NCI-H2081 (cell line): ENCODE measurements around the gene SH3BP5L.
A peak's percentile ranks its signal among the peaks of the same experiment; 100 is the strongest.
"Not testable (repeated sequence)": the region's sequence is repeated elsewhere in the genome, so short reads cannot be mapped to it uniquely, and the experiment has no call there.

ENCODE experiments used
- DNase-seq, 2 experiments: peaks; one replicate each; lab custom pipeline; 2025; lab: John Stamatoyannopoulos, UW

Gene SH3BP5L

GRCh38 chr1:248850536-248851251 lies 25.0 kb upstream of the SH3BP5L start:
- DNase-seq, result no peak

DNA sequence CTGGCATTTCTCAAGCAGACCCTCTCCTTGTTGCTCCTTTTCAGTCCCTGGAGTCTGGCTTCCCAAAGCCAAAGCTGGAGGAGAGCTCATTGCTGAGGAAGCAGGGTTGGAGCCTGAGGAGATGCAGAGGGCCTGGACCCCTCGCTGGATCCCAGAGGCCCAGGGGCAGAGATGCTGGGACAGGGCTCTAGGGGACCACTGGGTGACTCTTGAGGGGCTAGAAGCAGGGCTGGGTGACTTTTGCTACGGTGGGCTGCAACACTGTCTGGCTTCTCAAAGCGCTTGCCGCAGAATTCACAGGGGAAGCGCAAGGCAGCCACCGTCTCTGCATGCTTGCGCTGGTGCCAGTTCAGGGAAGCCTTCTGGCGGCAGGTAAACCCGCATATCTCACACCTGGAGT lies 24.4 kb upstream of the SH3BP5L start:
- no peak for DNase-seq

DNA sequence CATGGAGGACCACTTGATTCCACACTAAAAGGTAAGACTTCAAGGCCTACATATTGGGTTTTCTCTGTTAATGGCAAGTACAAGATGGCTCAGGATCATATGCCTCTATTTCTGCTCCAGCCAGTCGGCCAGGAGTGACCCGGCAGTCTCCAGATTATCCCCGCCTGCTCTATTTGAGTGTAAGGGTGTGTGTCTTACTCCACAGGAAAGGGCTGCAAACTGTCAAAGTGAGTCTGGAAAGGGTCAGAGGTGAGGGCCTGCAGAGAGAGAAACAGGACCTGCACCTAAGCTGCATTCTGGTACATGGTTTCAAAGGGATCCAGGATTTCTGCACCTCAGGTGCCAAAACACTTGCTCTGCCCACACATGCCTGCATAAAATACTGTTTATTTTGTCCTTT lies 23.9 kb upstream of the SH3BP5L start:
- no peak for DNase-seq

- no peak for DNase-seq
Measured at GRCh38 chr1:248849152-248849551, 23.4 kb upstream of the SH3BP5L start.

DNA sequence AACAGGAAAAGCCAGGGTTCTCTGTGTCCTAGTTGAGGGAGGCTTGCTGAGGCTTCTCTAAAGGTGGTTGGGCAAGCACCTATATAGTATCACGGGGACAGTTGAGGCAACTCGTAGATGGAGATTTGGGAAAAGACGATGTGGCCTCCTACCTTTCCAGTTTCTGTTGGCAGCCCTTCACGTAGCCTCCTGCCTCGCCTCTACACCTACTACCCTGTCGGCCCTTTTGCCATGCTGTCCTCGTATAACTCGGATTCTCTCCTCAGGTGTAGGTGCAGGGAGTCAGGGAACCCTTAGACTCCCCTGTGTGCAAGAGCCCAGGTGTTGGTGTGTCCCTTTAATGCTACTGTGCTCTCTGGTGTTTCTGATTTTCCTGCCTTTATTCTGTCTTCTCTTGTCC lies 22.9 kb upstream of the SH3BP5L start:
- DNase-seq, result no peak

- no peak for DNase-seq
Measured at GRCh38 chr1:248847956-248848561, 22.3 kb upstream of the SH3BP5L start.

DNA sequence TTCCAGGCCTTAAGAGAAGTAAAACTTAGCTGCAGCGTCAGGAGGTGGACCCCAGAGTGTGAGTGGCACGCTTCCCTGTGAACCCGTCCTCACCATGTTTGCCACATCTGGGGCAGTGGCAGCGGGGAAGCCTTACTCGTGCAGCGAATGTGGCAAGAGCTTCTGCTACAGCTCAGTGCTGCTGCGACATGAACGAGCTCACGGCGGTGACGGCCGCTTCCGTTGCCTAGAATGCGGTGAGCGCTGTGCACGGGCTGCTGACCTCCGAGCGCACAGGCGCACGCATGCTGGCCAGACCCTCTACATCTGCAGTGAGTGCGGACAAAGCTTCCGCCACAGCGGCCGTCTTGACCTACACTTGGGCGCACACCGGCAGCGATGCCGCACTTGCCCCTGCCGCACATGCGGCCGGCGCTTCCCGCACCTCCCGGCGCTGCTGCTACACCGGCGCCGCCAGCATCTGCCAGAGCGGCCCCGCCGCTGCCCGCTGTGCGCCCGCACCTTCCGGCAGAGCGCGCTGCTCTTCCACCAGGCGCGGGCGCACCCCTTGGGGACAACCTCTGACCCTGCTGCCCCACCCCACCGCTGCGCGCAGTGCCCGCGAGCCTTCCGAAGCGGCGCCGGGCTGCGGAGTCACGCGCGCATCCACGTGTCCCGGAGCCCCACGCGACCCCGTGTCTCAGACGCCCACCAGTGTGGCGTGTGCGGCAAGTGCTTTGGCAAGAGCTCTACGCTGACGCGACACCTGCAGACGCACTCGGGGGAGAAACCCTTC lies 21.7 kb upstream of the SH3BP5L start:
- no peak for DNase-seq

DNA sequence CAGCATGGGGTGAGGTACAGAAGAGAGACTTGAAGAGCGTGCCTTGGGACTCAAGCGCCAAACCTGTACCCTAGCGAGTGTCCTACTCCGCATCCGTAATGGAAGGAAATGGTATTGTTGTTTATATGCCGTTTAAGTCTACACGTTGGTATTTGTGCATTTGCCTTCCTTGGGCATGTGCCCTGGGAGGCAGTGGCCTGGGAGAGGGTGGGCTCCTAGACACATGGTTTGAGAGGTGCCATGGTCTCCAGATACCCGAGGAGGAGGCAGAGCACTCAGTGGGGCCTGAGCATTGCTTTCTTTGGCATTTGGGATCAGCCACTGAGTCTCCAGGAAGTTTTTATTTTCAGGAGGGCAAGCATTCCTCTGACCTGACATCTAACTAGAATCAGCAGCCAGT lies 18.8 kb upstream of the SH3BP5L start:
- no peak for DNase-seq

GRCh38 chr1:248843687-248844086 lies 18.0 kb upstream of the SH3BP5L start:
- DNase-seq, result no peak

DNA sequence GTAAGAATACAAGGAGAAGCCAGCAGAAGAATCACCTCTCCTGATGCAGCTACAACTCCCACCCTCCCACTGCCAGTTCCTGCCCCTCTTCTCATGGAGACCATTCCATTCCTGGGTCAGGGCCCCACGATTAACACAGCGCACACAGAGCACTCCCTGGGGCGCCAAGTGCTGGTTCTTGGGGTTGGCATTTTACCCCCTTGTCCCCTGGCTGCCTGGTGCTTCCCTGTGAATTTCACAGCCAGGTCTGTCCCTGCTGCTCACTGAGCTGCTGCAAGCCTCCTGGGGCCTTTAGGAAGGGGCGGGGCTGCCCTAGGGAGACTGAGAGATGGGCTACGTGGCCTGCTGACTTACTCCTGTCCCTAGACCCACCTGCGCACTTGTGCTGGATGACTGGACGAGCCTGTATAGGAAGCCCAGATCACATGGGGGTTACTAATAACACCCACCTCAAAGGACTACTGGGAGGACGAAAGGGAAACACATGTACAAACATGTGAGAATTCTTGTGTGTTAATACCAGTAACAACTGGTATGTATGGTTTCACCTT lies 17.1 kb upstream of the SH3BP5L start:
- DNase-seq, result no peak

DNA sequence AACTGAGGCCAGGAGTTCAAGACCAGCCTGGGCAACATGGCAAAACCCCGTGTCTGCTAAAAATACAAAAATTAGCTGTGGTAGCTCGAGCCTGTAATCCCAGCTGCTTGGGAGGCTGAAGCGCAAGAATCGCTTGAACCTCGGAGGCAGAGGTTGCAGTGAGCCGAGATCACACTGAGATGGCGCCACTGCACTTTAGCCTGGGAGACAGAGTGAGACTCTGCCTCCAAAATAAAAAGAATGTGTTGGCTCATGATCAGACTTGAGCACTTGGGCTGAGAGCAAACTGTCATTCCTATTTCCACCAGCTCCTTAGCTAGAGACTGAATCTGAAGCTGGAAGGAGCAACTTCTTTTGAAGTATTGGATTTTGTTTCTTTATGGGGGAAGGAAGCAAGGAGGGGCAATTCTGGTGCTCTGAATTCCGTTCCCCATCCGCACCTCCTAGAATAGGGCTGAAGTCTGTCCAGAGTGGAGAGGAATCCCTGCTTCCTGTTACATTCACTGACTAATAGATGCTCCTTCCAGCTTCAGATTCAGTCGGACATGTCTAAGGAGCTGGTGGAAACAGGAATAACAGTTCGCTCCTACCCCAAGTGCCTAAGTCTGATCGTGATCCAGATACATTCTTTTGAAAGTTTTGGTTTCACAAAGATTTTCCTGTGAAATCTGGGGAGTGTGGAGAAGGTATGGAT lies 16.1 kb upstream of the SH3BP5L start:
- peak; percentile 29 to 52 for DNase-seq

DNA sequence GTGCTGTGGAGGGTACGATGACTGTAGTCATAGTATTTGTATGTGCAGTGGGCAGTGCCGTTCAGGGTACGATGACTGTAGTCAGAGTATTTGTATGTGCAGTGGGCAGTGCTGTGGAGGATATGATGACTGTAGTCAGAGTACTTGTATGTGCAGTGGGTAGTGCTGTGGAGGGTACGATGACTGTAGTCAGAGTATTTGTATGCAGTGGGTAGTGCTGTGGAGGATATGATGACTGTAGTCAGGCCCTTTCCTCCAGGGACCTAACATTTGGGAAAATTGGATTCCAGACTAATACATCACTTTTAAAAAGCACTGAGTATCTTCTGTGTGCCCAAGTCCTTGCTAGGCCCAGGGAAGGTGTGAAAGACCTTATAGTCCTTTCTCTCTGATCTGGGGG lies 15.2 kb upstream of the SH3BP5L start:
- DNase-seq, result no peak

DNA sequence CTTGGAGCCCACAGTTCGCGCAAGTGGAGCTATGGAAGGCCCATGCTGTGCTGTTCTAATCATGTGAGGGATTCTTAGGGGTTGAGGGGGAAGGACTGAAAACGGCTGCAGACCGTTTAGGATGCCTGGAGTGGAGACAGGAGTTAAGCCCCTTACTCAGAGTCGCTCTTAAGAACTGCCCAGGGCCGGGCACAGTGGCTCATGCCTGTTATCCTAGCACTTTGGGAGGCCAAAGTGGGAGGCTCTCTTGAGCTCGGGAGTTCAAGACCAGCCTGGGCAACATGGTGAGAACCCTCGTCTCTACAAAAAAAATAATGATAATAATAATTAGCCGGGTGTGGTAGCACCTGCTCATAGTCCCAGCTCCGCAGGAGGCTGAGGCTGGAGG lies 13.4 kb upstream of the SH3BP5L start:
- DNase-seq, result no peak

DNA sequence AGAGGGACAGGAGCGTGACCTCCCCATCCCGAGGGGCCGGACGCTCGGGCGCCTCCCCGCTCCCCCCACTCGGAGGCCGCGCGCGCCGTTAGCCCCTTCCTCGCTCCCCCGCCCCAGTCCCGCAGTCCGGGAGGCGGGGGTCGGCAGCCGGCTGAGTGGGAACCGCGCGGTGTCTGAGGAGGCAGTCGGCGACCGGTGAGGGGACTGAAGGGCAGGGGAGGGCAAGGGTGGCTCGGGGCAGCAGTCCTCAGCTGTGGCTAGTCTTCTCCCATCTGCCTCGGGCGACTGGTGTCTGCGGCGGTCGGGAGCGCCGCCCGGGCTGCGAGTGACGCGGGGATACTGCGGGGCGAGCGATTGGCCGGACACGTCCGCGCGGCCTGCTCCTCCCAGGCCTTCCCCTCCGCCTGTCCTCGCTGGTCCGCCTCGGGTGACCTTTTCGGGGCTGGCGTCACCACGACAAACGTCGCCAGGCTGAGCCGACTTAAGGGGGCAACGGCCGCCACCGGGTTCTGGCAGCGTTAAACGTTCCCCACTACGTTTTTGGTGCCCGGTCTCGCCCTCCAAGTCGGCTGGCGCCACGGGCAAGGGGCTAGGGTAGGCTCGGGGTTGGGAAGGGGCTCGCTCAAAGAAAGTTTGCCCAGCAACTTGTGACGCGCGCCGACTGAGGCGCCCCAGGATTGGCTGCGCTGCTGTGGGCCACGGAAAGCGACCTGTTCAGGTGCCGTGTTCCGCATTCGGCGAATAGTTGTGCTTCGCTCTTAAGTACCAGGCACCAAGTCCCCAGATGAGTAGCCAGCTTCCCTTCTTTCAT lies 12.8 kb upstream of the SH3BP5L start:
- peak; percentile 88 to 90 for DNase-seq

DNA sequence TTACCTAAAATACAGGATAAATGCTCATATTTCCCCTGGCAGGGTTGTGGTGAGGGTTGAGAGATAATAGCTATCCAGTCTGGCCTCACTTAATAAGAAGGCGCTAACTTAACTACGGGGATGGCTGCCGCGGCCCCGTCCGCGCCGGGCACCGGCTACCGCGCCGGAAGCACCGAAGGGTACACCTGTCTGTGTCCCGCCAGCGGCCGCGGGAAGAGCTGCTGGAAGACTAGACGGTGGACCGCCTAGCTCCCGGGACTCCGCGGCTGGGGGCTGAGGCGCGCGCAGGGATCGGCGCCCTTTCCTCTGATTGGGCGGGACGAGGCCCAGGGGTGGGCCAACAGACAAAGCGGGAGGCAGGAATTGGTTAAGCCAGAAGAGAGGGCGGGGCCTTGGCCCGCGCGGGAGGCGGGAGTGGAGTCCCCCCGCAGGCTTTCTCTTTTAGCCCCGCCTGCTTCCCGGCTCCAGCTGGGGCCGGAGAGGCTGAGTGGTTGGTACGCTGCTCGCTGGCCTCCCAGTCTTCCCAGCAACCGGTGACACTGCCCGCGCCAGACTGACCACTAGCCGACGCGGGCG lies 12.2 kb upstream of the SH3BP5L start, which contains the start of gene ZNF672:
TSS of gene ZNF672 (plus strand) at position 444 of the 576 bp plus-strand sequence. CDS start 9,051 bp downstream, outside the sequence.
- peak; percentile 99 for DNase-seq

DNA sequence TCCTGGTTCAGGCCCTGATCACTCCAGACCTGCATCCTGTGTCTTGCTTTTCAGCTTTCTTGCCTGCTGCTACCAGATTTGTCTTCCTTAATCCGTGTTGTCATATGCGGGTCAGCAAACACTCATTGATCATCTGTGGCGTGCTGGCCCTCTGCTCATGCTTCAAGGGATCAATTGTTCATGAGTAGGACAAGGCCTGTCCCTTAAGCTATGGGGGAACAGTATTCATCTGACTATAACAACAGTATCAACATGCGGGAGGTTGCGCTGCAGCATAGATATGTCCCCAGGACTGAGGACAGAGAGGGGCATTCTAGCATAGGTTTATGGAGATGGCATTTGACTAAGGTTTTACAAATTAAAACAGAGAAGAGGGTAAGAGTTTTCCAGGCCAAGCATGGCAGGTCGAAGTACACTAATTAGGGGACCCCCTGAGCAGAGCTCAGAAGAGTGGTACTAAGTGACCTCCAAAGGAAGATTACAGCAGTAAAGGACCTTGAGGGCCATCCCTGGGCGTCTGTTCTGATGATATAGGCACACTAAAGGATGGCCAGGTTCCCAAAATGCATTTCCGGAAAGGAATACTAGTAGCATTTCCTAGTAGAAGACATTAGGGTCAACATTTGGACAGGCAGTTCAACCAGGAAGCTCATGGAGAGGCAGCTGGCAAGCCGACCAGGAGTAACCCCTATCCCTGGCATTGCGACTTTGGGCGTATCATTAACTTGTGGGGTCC lies 11.5 kb upstream of the SH3BP5L start:
- peak in 1 of 2 experiments; percentile 52 for DNase-seq

DNA sequence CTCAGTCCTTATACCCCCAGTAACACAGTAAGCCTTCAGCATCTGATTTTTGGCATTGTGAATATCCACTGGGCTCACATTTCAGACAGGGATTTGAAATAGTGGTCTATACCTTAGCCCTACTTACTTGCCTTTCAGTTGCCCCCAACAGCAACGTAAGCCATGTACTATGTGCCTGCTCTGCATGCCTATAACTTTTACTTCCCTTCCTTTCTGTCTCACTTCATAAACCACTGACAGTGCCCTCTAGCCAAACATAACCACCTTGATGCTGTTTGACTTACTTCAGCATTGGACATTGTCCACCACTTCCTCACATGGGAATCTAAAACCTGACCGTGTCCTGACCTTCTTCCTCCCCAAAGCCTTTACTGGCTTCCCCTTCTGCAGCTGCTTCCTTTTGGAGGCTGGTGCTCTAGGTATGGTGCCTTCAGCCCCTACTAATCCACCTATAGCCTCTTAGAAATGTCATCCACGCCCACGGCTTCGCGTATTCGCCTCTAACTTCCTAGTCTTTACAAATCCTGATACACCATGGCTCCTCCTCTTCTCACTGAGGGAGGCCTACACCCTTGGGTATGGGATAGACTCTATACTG lies 8.7 kb upstream of the SH3BP5L start:
- no peak for DNase-seq

- no peak for DNase-seq
Measured at GRCh38 chr1:248831842-248832241, 6.1 kb upstream of the SH3BP5L start.

- DNase-seq, result not testable (repeated sequence)
Measured at GRCh38 chr1:248830718-248831017, 5.0 kb upstream of the SH3BP5L start.

GRCh38 chr1:248828845-248829244 lies 3.1 kb upstream of the SH3BP5L start:
- no peak for DNase-seq
